ENCODE results near the gene MAP2K3.

GRCh38 chr17:21239680-21240368 is 44.7 kb upstream of the MAP2K3 start:
- peak; percentile 31 to 49 (median 43) for TF ChIP-seq CTCF (IDR thresholded peaks at IDR 0.05)
- TF ChIP-seq POLR2A (IDR thresholded peaks at IDR 0.05), result no peak

All from adrenal gland (tissue), 5 donors.